ENCODE data around the gene HK2. TPM values are rescaled to one million over a fixed set of nuclear protein-coding genes. Genes with fewer than 3 reads are reported as not detected.

HK2 gene
- total and polyA plus RNA-seq, 2 of the 4 experiments (the other 2 are of a cell fraction), result 17.4 to 20.9 TPM

DNA sequence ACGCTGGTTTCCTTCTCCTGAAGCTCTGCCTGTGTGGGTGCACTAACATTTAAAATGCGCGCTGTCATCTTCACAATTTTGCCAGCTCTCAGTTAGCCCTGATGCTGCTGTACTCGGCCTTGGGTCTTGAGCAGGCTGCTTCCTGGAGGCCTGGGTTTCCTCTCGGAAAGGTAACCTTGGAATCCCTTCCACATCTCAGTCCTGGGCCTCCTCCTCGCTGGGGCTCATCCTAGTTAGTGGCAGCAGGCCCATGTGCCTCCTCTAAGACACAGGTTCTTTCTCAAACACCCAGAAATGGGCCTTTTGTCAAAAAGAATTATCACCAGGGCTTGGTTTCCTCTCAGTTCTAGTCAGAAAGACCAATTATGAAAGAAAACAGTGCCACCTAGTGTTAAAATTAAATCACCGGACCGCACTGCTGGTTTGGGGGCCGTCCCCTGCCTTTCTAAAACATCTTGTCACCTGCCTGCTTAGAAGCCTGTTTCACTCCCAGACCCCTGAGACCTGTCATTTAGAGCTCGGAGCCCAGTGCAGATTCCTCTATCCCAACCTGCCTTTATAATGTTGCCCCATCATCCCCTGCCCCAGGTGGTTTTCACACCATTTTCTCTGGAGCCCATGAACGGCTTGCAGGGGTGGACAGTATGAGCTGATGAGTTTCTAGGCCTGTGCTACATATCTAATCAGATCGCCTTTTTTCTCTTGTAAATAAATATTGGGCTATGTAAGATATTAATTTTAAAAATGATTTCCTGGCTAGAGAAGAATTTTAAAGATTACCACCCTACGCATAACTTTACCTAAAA lies 42.4 kb downstream of the HK2 start:
- peak overlapping the region; percentile 4 for H2AFZ ChIP-seq (replicated peaks; ENCODE audit: low read length, poor library complexity)
- CTCF ChIA-PET, result interaction anchor here (0.6 to 3.1 kb wide), 5 partner anchors 39 to 185 kb away, joined by 3 to 9 read pairs (median 5); no protein-coding TSS in a partner anchor
- DNase-seq (peak; percentile 46), ATAC-seq (ENCODE audit: low read depth) (peak; percentile 78)
- peaks cover 7% of the 10 kb centered on the region for H3K9me1 ChIP-seq (ENCODE audit: insufficient read depth, low read length)
- H3K4me2 ChIP-seq (ENCODE audit: low read depth, low read length), result no peak overlapping the region
- in situ Hi-C loops (cut with MboI; ENCODE audit: low sequenced_read_pairs) (loop anchor here (5.0 kb wide), 1 partner anchor 174 kb away; no protein-coding TSS in a partner anchor), intact Hi-C loops (cut with micrococcal nuclease) (loop anchor here (1.0 to 2.0 kb wide), 4 partner anchors 40 to 289 kb away; no protein-coding TSS in a partner anchor), dilution Hi-C loops (cut with HindIII; ENCODE audit: low sequenced_read_pairs, unreplicated experiment) (no loop called here)
- no peaks in the 10 kb centered on the region for H3K27me3 ChIP-seq (ENCODE audit: control insufficient read depth, insufficient read depth, low read length)
- H3K56ac ChIP-seq (ENCODE audit: extremely low read depth, insufficient read depth, low read length), result no peak overlapping the region
- 27% methylated on average over 5 of the region's 13 CpGs; no CpG with 5 or more reads in 1 of the 2 experiments for WGBS, 2 experiments (ENCODE audit: extremely low coverage in 2 of 2, insufficient read length in 1 of 2)
- peak overlapping the region; percentile 3; the same call in 1 of the 2 replicates for H3K4ac ChIP-seq (ENCODE audit: low read depth, low read length)
- no peak overlapping the region for H3K4me3 ChIP-seq (ENCODE audit: insufficient read depth, low read depth, low read length)
- peak overlapping the region; percentile 31; the same call in 1 of the 2 replicates for H4K91ac ChIP-seq (ENCODE audit: insufficient read depth, low read depth, low read length)
- TF ChIP-seq, protein P1, sequence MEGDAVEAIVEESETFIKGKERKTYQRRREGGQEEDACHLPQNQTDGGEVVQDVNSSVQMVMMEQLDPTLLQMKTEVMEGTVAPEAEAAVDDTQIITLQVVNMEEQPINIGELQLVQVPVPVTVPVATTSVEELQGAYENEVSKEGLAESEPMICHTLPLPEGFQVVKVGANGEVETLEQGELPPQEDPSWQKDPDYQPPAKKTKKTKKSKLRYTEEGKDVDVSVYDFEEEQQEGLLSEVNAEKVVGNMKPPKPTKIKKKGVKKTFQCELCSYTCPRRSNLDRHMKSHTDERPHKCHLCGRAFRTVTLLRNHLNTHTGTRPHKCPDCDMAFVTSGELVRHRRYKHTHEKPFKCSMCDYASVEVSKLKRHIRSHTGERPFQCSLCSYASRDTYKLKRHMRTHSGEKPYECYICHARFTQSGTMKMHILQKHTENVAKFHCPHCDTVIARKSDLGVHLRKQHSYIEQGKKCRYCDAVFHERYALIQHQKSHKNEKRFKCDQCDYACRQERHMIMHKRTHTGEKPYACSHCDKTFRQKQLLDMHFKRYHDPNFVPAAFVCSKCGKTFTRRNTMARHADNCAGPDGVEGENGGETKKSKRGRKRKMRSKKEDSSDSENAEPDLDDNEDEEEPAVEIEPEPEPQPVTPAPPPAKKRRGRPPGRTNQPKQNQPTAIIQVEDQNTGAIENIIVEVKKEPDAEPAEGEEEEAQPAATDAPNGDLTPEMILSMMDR (conservative IDR thresholded peaks at IDR 0.05; ENCODE audit: low read depth, low read length), result peak; percentile 73
- TF ChIP-seq RAD21 (IDR thresholded peaks at IDR 0.05; ENCODE audit: low read length) (peak; percentile 73), RCOR1 (IDR thresholded peaks at IDR 0.05; ENCODE audit: insufficient replicate concordance, low read length) (no peak), SMC3 (IDR thresholded peaks at IDR 0.05; ENCODE audit: low read depth, low read length) (peak; percentile 82)
- no peaks in the 10 kb centered on the region for H3K9me3 ChIP-seq (ENCODE audit: control insufficient read depth, insufficient read depth, low read length)
- BruUV-seq (replicated peaks), result no TSS peak
- peaks cover 66% of the 10 kb centered on the region for H3K36me3 ChIP-seq (ENCODE audit: control insufficient read depth, insufficient read depth, low read length)
- H2AK5ac ChIP-seq (ENCODE audit: low read depth, low read length), result no peak overlapping the region
- POLR2A ChIA-PET (ENCODE audit: unreplicated experiment), result no interaction called here
- H3K23ac ChIP-seq (ENCODE audit: low read depth, low read length), result no peak overlapping the region
- H3K4me1 ChIP-seq (ENCODE audit: control insufficient read depth, insufficient read depth, low read length), result peaks cover 16% of the 10 kb centered on the region
- H4K5ac ChIP-seq (ENCODE audit: low read depth, low read length), result peak overlapping the region; percentile 13; the same call in 1 of the 2 replicates
- peaks cover 28 to 37% of the 10 kb centered on the region in 2 experiments for H3K79me1 ChIP-seq (ENCODE audit: low read depth in 1 of 2, low read length in 2 of 2)
- peak overlapping the region; percentile 4; the same call in 1 of the 2 replicates for H2BK120ac ChIP-seq (ENCODE audit: low read depth, low read length)
- H3K9ac ChIP-seq (ENCODE audit: low read depth, low read length), result no peak overlapping the region
- H3K18ac ChIP-seq (ENCODE audit: low read depth, low read length), result no peak overlapping the region; the same call in 1 of the 2 replicates
- no peak overlapping the region; the same call in 1 of the 2 replicates for H3K14ac ChIP-seq (replicated peaks; ENCODE audit: low read depth, low read length)
- no peak overlapping the region; the same call in 2 of the 3 replicates for H2BK15ac ChIP-seq (ENCODE audit: low read depth, low read length)
- H3K27ac ChIP-seq (ENCODE audit: insufficient read depth, low read length), result peak overlapping the region; percentile 19; the same call in 1 of the 2 replicates
- no peak overlapping the region for H2BK5ac ChIP-seq (ENCODE audit: low read depth, low read length, poor library complexity, severe bottlenecking)
- peaks cover 7% of the 10 kb centered on the region; the same call in 1 of the 2 replicates for H4K20me1 ChIP-seq (ENCODE audit: insufficient read depth, low read length)
- 0 out of 2 replicates have a peak overlapping the region, but pooled peaks have one; percentile 1 for H2BK20ac ChIP-seq (ENCODE audit: low read depth, low read length)
- H2AK9ac ChIP-seq (replicated peaks; ENCODE audit: low read depth, low read length, poor library complexity), result no peak overlapping the region
- no peak overlapping the region for H4K8ac ChIP-seq (ENCODE audit: low read depth in 2 of 2, low read length in 2 of 2)

All from IMR-90 (cell line).